HG03439 (cell line): ENCODE results near the gene TMEM202.
"Not testable (repeated sequence)": the region's sequence is repeated elsewhere in the genome, so short reads cannot be mapped to it uniquely, and the experiment has no call there.

Experiments used
- ATAC-seq: cut with Tn5 transposase; IDR thresholded peaks from one replicate; pipeline ENCODE4 v1.9.1; 2021; ENCODE audit warnings: mild to moderate bottlenecking, moderate library complexity; ENCODE audit not compliant: unreplicated experiment

TMEM202 gene, protein sequence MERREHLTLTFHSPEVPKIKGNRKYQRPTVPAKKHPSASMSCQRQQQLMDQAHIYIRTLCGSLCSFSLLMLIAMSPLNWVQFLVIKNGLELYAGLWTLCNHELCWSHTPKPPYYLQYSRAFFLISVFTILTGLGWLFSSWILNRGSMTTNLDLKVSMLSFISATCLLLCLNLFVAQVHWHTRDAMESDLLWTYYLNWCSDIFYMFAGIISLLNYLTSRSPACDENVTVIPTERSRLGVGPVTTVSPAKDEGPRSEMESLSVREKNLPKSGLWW

DNA sequence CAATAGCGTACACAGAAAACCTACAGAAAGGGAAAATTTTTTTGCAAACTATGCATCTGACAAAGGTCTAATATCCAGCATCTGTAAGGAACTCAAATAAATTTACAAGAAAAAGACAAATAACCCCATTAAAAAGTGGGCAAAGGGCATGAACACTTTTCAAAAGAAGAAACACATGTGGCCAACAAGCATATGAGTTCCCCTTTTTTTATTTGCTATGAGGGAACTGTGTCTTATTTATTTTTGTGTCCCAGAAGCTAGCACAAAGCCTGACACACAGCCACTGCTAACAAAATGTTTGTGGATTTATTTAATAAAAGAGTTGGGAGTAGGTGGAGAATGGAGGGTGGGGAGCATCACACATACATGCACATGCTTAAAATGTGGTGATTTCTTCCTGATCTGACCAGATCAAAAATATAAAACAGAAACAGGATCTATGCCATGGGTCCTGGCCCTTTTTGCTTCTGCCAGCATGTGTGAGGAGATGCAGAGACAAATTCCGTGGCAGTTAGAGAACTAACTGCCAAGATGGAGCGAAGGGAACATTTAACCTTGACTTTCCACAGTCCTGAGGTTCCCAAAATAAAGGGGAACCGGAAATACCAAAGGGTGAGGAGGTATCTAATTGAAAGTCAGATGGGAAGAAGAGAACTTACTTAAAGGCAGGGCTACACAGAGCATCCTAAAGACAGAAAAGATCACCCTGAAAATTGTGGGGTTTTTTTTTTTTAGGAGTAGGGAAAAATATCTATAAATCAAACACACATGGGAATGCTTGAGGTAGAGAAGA, at the start of gene TMEM202:
TMEM202 (plus strand) TSS at position 510 of the 793 bp plus-strand sequence; CDS start at position 532, 22 bp downstream.
- no peak for ATAC-seq

- ATAC-seq, result no peak
Measured at GRCh38 chr15:72353266-72353665, 44.8 kb upstream of the TMEM202 start.

GRCh38 chr15:72354496-72354895, 43.6 kb upstream of the TMEM202 start:
- ATAC-seq, result no peak

DNA sequence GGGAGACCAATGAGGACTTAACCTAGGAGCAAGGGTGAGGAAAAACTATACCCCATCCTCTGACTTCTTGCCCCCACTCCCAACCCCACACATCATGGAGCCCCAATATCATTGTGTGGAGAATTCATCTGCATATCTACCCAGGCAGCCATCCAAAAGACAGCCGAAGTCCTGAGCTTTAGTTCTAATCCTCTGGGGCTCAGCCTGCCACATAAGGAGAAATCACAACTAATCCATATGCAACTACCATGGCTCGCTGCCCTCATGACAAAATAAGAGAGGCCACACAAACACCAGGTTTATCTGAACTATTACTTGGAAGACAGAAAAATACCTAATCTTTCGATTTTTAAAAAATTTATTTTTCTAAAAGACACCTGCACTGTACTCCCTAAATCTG, 40.0 kb upstream of the TMEM202 start:
- ATAC-seq, result no peak

DNA sequence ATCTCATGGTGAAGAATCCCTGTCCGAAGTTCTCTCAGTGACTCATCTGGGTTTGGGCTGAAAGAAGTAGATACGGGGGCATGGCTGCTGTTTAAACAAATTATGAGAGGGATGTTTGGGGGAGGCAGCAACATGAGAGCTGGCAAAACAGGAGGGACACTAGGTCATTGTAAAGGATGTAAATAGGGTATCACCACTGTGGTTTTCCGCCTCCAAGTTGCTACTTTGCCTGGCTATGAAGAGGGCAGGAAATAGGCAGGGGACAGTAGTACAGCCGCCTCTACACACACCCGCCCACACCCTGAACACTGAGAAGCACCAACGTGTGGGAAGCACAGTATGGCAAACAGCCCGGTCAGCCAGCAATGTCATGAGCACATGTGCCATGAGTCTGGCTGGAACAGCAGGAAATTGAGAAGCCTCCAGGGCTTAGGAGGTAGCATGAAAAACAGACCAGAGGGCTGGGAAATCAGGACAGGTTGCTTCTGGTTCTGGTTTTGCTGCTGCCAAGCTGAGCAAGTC, 39.4 kb upstream of the TMEM202 start:
- no peak for ATAC-seq

DNA sequence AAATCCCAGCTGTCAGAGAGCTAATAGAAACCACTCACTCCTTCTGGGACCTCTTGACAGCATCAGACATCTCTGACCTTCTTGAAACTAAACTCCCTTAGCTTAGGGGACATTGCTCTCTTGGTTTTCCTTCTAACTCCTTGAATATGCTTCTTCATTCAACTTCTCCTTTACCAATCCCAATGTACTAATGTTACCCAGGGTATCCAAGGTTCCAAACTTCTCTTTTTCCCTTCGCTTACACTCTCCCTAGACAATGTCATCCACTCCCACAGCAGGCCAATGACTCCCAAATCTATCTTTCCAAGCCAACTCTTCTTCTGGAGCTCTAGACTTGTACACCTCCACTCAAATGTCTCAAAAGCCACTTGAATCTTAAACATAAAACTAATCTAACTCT, 36.9 kb upstream of the TMEM202 start:
- ATAC-seq, result no peak

GRCh38 chr15:72365844-72366243, 32.3 kb upstream of the TMEM202 start:
- ATAC-seq, result no peak

GRCh38 chr15:72368325-72368724, 29.8 kb upstream of the TMEM202 start:
- ATAC-seq, result no peak

GRCh38 chr15:72368899-72369298, 29.2 kb upstream of the TMEM202 start:
- no peak for ATAC-seq

DNA sequence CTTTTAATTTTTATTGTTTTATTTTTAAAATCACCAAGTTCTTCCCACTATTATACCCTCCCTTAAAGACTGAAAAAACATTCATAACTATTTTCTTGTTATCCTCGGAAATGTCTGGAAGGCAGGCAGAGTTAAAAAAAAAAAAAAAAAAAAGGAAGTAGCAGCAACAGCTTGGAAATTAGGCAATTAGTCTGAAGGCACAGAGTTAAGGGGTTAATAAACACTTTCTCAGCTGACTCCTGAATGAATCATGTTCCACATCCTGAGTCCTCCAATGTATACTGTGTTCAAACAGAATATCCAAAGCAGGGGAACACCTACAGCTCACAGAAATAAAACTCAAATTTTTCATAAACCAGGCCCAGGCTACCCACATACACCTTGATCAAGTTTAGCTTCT, 28.1 kb upstream of the TMEM202 start:
- no peak for ATAC-seq

DNA sequence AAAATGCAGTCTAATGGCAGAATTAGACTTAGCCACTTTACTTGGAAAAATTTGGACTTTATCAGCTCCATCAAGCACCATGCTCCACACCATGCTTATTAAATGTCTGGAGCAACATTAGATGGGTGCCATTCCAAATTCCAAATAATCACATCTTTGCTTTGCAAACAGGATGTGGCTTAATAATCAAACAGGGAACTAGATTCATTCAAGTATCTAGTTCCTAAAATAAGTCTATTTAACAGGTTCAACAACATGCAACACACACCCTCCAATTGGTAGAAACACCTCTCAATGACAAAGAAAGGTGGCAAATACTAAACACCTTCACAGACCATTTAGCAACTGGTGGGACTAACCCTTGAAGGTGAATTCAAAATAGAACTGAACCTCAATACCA, 25.7 kb upstream of the TMEM202 start:
- no peak for ATAC-seq

DNA sequence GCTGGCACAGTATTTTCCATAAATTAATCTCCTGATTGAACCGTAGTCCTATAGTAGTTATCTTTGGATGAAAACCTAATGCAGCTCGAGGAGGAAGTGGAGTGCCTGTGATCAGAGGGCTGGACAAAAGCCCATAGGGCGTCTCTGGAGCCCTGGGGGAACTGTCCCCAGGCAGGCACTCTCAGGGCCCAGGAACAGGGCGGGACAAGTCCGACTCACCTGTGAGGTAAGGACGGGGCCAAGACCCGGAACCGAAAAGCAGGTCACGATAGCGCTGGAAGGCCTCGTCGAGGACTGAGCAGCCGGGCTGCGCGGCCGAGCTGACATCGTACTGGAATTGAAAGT, 22.6 kb upstream of the TMEM202 start:
- peak; percentile 52 for ATAC-seq

DNA sequence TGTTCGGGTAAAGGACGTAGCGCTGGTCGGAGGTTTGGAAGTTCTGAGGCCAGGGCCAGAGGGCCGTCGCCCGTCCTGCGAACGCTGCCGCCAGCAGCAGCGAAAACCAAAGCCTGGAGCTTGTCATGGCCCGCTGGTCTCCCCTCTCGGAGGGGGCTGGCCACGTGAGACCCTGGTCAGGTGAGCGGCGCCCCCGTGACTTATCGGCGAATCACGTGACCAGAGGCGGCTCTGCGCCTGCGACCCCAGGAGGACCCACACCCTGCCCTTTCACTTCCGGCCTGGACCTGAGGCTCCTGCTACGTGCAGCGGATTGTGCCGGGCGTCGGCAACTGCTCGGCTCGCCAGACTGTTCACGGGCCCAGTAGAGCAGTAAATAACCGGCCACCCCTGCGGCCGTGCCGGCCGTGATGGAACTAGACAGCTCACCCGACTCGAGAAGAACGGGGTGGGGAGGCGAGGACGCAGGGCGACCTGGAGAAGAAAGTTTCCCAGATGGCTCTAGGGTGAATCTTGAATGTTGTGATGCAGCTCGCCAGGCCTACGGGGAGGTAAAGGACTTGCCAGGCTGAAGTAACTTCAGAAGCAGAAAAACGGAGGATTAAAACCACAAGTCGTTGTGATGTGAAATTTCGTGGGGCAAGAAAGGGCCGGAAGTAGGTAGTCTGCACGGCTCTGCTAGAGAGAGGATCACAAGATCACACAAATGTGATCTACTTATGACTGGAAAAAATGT, 22.1 kb upstream of the TMEM202 start, which contains the start of gene HEXA:
HEXA (minus strand) TSS at position 169 of the 736 bp plus-strand sequence; CDS start at position 127, 42 bp downstream.
- ATAC-seq, result peak; percentile 87

DNA sequence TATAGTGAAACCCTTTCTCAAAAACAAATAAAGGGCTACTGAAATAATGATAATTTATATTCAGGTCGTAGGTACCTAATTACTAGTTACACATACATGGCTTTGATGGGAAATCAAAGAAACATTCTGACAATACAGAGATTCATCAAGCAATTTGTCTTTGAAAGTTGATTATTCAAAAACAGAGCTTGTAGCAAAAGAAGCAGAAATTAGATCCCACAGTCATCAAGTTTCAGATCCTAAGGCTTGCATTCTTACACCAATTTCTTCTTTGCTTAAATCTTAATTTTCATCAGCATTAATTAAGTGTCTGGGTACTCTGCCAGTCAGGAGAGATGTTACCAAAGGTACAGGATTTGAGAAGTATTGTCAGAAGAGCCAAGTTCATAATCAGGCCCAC, 20.8 kb upstream of the TMEM202 start:
- no peak for ATAC-seq

- ATAC-seq, result not testable (repeated sequence)
Measured at GRCh38 chr15:72379106-72379505, 19.0 kb upstream of the TMEM202 start.

DNA sequence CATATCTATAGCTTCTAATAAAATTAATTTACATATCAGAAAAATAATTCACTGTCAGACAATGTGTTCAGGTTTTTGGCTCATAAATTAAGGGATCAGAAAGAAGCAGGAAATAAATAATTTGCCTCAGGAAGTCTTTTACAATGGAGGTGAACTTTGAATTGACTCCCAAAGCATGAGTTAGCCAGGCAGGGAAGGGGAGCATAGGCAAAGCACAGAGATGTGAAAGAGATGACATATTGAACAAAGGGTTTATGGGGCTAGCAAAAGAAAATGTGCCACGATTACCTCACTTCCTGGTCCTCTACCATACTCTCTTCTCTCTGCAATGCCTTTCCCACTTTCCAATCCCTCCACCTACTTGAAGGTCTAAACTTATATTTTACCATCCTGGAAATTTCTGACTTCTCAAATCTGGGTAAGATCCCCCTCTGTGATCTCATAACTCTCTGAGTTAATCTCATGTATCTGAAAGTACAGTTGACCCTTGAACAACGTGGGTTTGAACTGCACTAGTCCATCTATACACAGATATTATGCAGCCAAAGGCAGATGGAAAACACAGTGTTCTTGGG, 18.2 kb upstream of the TMEM202 start:
- ATAC-seq, result no peak

DNA sequence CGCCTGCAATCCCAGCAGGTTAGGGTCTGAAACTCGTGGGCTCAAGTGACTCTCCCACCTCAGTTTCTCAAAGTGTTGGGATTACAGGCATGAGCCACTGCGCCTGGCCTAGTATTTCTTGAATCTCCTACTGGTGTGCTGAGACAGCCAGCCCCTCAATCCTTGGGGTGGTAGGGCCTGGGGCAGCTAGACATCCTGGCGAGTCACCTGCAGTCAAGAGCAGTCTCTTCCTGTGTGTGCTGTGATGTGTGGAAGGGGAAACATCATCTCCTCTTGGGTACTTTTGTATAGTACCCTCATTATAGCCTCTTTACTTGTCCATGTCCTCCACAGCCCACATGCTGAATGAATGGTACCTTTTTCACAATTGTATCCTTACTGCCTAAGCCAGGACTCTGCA, 17.4 kb upstream of the TMEM202 start:
- no peak for ATAC-seq

DNA sequence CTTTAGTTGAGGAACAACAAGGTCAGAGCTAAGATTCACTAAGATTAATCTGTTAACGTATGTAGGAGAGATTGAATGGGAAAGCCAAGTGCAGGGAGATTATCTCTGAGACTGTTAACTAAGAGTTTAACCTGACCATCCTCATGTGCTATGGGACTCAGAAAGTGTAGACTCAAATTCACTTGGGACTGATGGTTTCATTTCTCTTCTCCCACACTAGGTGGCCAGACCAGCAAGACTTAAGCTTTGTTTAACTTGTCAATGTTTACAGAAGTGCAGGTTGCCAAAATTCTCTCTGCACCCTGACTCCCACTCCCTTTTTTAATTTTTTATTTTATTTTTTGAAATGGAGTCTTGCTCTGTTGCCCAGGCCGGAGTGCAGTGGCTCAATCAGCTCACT, 16.0 kb upstream of the TMEM202 start:
- ATAC-seq, result no peak

- no peak for ATAC-seq
Measured at GRCh38 chr15:72387741-72388140, 10.4 kb upstream of the TMEM202 start.

DNA sequence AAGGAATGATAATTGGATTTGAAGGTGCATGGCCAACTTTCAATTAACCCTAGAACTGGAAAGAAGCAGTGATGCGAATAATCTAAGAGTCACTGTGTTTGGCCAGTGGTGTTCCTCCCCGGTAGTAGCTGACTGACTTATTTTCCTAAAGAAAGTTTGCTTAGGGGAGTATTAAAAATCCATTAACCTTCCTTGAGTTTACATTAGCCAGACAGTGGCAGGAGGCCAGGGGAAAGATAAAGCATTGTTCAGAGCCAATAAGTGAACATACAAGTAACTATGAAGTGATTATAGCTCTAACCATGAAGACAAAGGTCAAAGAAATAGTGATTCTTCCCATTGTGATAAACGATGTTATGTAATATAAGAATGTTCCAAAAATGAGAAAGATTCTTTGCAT, 8.9 kb upstream of the TMEM202 start:
- ATAC-seq, result no peak

DNA sequence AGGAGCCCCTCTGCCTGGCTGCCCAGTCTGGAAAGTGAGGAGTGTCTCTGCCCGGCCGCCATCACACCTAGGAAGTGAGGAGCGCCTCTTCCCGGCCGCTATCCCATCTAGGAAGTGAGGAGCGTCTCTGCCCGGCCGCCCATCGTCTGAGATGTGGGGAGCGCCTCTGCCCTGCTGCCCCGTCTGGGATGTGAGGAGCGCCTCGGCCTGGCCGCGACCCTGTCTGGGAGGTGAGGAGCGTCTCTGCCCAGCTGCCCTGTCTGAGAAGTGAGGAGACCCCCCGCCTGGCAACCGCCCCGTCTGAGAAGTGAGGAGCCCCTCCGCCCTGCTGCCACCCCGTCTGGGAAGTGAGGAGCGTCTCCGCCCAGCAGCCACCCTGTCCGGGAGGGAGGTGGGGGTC, 1.8 kb upstream of the TMEM202 start:
- not testable (repeated sequence) for ATAC-seq
